Right lobe of liver (tissue), 4 donors: Measurements from ENCODE around the gene CEACAM5.

Experiments
- POLR2A ChIP-seq: fragments of 450-650 bp; IDR thresholded peaks from one replicate; pipeline ENCODE4 v1.6.1; 2017; ENCODE audit warnings: antibody characterized with exemption, mild to moderate bottlenecking
- TF ChIP-seq, protein P1 (sequence below), 4 donors: fragments of 200-600 bp in 3 of 4; fragments of 450-650 bp in 1 of 4; IDR thresholded peaks; one replicate each; pipeline versions ENCODE4 v1.5.1 to v1.8.0; 2016 to 2022; ENCODE audit warnings: antibody characterized with exemption in 4 of 4, mild to moderate bottlenecking in 2 of 4
- donor health status: DM: no; HTN: no; CAD: no.
- donor health status: DM: no; HTN: no; CAD: no.
- donor health status: DM: no; HTN: yes; CAD: no.

DNA sequence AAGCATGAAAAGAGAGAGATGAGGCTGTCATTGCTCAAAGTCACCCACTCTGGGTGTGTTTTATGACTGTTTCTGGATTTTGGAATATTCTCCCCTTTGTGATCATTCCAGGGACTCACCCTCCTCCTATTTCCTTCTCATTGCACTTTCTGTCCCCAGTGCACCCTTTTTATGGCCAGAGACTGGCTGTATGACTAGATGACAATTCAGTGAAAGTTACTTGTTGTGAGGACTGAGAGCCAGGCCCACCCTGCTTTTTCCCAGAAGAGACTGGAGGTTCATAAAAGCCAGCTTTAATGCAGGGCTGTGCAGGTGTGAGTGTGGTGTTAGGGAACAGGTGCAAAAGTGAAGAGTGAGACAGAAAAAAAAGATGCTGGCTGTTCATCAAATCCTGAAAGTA, 37.7 kb upstream of the CEACAM5 start:
- TF ChIP-seq POLR2A = no peak
- TF ChIP-seq, protein P1, sequence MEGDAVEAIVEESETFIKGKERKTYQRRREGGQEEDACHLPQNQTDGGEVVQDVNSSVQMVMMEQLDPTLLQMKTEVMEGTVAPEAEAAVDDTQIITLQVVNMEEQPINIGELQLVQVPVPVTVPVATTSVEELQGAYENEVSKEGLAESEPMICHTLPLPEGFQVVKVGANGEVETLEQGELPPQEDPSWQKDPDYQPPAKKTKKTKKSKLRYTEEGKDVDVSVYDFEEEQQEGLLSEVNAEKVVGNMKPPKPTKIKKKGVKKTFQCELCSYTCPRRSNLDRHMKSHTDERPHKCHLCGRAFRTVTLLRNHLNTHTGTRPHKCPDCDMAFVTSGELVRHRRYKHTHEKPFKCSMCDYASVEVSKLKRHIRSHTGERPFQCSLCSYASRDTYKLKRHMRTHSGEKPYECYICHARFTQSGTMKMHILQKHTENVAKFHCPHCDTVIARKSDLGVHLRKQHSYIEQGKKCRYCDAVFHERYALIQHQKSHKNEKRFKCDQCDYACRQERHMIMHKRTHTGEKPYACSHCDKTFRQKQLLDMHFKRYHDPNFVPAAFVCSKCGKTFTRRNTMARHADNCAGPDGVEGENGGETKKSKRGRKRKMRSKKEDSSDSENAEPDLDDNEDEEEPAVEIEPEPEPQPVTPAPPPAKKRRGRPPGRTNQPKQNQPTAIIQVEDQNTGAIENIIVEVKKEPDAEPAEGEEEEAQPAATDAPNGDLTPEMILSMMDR (IDR thresholded peaks at IDR 0.05) = no peak
